ENCODE results near the gene ZBTB5.
A peak's percentile ranks its signal among the peaks of the same experiment; 100 is the strongest.

Gene ZBTB5

DNA sequence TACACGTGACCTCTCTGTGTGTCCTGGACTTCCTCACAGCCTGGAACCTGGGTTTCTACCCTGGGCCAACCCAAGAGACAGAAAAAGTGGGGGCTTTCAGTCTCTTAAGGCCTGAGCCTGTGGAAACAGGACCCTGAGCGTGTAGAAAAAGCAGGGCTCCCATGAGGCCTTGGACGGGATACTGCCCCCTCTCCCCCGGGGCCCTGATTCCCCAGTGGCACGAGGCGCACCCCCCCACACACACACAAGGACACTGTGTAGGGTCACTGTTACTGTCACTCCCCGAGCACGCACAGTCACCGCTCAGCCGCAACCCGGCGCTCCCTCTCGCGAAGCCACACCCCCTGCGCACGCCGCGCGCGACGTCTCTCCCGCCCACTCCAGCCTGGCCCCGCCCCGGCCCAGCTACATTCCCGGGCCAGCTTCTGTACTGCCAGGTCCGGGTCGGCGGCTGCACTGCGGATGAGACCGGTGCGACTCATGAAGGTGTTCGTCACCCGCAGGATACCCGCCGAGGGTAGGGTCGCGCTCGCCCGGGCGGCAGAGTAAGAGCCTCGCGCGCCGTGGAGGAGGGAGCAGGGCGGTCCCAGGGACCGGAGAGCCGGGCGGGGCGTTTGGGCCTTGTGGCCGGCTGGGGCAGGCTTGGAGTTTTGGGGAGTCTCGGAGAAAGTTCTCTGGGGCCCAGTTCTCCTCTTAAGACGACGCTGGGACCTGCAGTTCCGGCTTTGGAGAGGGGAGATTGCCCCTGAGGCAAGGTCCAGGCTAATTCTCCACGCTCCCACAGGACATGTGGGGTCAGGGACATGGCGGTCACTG, 42.8 kb downstream of the ZBTB5 start, which contains the start of gene GRHPR:
TSS of gene GRHPR (plus strand) at position 408 of the 816 bp plus-strand sequence. CDS start at position 463, 55 bp downstream.
- DNase-seq: peak; percentile 39

- no peak for DNase-seq
These were observed 43.3 kb downstream of the ZBTB5 start for GRCh38 chr9:37421914-37422288.

DNA sequence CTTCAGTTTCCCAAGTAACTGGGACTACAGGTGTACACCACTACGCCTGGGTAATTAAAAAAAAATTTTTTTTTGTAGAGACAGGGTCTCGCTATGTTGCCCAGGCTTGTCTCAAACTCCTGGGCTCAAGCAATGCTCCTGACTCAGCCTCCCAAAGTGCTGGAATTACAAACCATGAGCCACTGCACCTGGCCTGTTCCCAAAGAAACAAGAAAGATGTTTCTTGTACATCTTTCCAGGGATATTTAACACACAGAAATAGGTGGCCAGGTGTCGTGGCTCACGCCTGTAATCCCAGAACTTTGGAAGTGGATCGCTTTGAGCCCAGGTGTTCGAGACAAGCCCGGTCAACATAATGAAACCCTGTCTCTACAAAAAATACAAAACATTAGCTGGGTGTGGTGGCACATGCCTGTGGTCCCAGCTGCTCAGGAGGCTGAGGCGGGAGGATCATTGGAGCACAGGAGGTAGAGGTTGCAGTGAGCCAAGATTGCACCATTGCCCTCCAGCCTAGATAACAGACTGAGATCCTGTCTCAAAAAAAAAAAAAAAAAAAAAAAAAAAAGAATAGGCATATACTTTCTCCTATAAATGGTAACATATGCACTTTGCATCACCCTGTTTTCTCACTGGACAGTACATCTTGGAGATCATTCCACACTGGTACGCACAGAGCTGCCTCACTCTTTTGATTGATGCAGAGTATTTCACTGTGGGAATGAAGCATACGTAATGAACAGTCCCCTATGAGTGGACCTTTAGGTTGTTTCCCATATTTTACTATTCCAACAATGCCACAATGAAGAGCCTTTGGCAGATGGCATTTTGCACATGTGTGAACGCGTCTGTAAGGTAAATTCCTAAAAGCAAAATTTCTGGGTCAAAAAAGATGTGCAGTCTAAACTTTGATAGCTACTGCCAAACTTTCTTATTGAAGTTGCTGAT, 44.7 kb downstream of the ZBTB5 start:
- no peak for DNase-seq

- no peak for DNase-seq
These were observed 46.0 kb downstream of the ZBTB5 start for GRCh38 chr9:37419204-37419603.

DNA sequence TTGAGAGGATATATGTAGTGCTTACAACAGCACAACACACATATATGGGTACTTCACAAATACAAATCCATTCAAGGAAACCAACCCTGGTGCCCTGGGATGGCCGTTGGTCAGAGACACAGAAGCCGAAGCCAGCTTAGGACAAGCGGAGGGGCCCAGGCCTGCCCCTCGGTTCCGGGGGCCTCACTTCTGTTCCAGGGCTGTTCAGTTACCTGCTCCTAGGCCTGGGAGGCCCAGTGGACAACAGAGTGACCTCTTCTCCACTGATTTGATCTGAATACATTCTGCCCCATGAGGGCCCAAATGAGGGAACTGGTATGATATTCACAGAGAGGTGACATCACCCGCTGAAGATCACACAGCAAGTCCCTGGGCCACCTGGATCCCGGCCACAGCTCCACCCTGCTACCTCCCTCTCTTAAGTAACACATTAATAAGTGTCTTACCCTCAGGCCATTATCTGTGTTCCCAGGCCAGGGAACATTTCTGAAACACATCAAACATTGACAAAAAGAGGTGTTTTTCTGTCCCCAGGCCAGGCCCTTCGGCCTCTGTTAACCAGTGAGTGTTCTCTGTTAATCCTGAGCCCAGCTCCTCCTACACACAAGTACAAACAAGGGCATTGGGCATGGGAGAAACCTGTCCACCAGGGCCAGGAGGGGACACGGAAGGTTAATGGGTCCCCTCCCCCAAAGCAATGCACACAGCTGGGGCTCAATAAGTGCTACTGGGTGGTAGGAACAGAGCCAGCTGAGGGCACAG, 47.2 kb downstream of the ZBTB5 start:
- DNase-seq: no peak

DNA sequence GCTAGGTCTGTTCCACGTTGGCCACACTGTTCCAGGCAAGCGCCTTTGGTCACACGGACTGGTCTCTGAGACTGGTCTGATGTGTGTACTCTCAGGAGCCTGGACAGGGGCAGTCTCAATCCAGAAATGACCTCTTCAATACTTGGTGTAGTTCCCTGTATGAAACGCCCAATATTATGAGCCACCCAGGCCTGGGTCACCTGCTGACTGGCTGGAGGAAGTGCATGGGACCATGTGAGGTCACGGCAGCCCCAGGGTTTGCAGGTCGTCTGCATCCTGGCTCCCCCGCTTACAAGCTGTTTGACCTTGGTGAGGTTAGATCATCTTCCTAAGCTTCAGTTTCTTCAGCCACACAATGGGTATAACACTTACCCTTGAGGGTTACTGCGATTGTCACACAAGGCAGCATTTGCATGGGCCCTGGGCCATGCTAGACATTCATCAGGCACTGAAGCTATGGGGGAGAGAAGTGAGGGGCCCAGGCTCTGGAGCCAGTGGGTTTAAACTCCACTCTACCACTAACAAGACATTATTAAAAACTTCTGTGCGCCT, 47.9 kb downstream of the ZBTB5 start:
- DNase-seq: no peak

DNA sequence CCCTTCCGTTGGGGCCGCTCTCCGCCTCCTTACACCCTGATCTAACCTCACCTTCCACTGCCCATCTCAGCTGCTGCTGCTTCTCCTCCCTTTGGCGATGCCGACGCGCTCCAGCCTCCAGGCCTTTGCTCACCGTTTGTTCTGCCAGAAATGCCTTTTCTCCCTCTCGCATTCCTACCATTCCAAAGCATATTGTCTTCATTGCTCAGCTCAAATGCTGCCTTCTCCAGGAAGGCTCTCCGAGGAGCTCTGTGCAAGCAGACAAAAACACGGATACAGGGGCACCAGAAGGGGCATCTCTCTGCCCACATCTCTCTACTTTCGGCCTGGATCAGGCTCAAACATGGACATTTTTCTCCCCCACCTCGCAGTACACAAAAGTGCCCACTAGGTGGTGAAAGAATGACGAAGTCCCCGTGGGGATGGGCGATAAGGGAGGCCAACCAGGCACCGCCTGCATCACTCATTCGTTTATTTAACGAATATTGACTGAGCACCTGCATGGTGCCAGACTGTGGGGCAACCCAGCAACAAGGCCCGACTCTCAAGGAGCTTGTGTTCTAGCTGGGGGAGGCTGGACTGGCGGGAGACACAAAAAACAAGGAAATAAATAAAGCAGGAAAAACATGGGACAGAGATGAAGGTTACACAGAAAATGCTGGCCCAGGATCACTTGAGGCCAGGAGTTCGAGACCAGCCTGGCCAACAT, 50.1 kb downstream of the ZBTB5 start:
- DNase-seq: peak; percentile 31

- DNase-seq: no peak
These were observed 50.7 kb downstream of the ZBTB5 start for GRCh38 chr9:37414503-37414943.

- no peak for DNase-seq
These were observed 51.9 kb downstream of the ZBTB5 start for GRCh38 chr9:37413311-37413710.

DNA sequence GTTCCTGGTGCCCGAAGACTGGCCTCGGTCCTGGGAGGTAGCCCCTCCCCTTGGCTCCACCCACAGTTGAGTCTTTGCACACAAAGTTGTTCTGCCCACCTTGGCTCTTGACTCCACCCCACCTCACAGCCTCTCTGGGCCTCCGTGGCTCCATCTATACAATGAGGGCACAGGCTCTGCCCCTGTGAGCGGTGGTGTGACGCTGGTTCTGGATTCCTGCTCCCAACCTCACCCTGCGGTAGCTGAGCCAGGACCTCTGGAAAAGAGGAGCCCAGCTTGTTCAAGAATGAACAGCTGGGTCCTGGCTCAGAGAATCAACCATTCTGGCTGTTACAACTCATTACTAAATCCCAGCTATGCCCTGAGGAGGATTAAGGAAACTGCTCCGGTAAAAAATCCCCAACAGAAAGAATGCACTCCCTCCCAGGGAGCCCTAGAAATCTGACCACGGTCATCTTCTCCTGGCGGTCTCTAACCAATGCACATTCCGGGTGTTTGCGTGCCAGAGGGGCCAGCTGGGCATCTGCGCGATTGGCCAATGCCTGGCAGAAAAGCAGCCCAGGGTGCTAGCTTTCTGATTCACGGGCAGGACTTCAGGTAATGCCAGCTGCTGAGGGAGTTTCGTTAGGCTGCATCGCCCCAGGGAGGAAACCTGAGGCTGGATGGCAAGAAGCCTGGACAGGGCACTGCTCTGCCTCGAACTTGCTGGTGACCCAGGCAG, 52.7 kb downstream of the ZBTB5 start:
- no peak for DNase-seq

DNA sequence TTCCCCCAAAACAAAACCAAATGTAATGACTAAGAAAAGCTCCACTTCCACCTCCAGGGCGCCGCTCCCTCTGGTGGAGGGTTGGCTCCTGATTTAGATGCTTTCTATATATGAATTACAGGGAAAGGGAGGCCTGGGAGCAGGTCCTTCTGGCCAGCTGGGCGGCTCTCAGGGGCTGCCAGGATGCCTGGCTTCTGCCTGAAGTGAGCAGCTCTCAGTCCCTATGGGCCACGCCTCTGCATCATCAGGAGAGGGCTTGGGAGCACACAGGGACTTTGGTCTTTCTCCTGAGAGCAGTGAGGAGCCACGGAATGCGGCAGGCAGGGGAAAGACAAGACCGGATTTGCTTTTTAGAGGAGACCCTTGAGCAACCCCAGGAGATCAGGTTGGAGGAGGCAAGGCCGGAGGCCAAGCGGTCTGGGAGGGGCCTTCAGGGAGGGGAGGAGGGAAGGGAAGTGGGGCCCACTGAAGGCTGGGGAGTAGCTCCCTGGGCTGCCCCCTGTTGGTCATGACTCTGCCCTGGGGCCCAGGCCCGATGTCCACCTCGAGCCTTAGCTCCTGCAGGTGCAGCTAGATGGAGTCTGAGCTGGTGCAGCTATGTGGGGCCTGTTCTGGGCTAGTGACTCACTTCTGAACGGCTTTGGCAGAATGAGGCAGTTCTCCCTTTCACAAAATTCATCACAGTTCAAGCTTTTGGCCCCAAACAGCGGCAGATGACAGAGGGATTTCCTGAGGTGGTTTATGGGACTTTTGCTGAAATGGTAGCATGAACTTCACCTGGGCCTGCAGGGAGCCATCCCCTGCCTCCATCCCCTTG, 54.1 kb downstream of the ZBTB5 start:
- DNase-seq: no peak

DNA sequence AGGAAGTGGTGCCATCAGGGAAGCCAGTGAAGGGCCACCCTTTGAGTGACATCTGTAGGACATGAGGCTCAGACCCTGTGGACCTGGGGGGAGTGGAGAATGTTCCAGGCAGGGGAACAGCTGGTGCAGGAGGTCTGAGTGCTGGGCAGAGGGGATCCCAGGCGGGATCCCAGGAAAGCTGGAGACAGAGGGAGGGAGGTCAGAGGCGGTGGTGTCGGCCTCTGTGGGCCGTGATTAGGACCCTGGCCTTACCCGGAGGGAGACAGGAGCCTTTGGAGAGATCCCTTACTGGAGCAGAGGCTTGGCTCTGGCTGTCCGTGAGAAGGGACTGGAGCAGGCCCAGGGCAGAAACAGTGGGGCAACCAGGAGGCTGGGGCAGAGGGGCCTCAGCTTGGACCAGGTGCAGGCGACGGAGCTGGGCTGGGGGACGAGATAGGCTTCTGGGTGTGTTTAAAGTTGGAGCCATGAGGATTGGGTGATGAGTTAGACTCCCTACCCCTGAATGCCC, 54.8 kb downstream of the ZBTB5 start:
- DNase-seq: no peak

DNA sequence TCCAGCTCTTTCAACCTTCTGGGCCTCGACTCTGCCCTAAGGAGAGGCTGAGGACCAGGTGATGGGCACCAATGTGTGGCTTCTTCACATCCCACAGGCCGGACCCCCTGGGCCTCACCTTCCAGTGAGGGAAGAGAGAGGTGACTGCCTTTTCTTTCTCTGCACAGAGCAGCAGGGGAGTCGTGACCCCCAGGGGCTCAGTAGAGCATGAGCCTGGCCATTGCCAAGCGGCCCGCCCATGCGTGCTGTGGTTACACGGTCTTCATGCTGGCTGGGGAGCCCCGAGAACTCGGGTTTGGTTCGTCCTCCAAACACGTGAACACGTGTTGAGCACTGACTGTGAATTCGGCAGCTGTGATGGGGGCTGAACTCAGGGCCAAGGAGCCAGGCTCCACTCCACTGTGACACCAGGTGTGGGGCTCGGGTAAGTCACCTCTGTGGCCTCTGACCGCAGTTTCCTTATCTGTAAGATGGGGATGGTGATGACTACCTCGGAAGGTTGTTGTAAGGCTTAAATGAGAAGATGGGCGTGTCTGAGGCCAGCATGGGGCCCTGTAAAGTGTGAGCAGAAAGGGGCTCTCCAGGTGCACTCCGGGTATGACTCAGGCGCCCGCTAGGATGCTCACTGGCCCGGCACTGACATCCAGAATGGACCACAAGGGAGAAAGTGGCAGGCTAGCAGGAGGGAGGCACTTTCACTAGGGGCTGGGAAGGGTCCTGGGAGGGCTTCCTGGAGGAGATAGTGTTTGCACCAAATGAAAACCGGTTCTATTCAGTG, 56.1 kb downstream of the ZBTB5 start:
- no peak for DNase-seq

- no peak for DNase-seq
These were observed 57.8 kb downstream of the ZBTB5 start for GRCh38 chr9:37407468-37407867.

- DNase-seq: no peak
These were observed 58.4 kb downstream of the ZBTB5 start for GRCh38 chr9:37406603-37407401.

- DNase-seq: no peak
These were observed 59.4 kb downstream of the ZBTB5 start for GRCh38 chr9:37405764-37406380.

- no peak for DNase-seq
These were observed 59.9 kb downstream of the ZBTB5 start for GRCh38 chr9:37405350-37405749.

DNA sequence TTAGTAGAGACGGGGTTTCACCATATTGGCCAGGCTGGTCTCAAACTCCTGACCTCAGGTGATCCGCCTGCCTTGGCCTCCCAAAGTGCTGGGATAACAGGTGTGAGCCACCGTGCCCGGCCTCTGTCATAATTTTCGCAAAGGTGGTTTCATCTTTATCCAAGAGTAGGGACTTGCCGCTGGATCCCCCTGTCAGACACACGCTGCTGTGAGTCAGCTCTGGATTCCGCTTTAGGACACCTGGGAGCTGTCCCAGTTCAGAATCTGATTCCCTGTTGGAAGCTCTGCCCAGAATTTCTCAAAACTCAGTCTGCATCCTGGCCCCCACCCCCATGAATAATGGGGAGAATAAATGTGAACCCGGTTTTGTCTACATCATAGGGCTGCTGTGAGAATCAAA, 60.7 kb downstream of the ZBTB5 start:
- DNase-seq: no peak
